NCI-H2107 treated with DMSO at 0.1 percent for 48 hours (cell line): ENCODE results near the gene TRAF1.

Experiments
- DNase-seq: peaks from one replicate; lab custom pipeline; 2025; ENCODE audit not compliant: unreplicated experiment; lab: John Stamatoyannopoulos, UW

The TRAF1 gene

DNA sequence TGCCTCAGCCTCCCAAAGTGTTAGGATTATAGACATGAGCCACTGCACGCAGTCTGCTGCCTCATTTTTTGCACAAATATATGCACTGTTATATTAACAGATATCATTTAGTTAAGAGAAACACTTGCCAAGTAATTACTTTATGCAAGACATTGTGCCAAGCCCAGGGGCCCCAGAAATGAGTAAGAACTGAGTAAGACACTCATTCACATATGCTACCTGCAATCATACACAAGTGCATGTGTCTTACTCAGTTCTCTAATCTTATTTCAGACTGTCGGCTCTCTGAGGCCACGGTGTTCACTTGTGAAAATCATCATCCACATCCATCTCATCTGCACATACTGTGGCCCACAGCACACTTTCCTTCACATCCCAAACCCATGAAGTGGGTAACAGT, 16.0 kb downstream of the TRAF1 start:
- no peak for DNase-seq

GRCh38 chr9:120909904-120910303, 16.7 kb downstream of the TRAF1 start:
- no peak for DNase-seq

DNA sequence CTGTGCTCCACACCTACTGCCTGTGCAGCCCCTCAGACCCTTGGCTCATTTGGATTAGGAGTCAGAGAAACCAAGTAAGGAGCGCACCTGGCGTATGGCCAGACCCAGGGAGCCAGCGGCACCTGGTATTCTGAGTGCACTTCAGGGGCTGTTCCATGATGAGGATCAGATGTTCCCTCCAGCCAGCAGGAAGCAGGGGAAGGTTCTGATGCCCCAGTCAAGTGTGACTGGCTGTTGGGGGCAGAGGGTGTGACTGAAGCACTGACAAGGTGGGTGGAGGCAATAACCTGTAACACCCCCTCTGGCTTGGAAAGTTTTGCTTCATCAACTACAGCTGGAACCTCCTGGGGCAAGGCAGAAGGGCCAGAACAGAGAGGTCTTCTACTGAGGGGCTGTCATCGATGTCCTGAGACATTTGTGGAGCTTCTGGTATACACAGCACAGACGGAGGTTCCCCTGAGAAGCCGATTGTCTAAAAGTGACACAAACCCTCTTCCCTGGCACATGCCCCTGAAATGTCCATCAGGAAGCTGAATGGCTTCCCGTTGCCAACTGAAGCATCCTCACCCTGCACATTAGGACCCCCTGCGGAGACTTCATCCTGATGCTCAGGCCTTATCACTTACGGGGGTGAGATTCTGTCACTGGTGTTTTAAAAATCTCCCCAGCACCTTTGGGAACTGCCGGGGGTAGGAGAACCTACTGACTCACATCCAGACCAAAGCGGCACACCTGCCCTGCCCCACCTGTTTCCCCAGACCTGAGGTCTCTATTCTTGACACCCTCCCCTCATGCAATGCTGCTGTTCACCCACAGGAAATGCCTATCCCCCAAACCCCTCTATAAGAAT, 21.1 kb downstream of the TRAF1 start:
- DNase-seq, result no peak

GRCh38 chr9:120904978-120905301, 21.7 kb downstream of the TRAF1 start:
- no peak for DNase-seq

DNA sequence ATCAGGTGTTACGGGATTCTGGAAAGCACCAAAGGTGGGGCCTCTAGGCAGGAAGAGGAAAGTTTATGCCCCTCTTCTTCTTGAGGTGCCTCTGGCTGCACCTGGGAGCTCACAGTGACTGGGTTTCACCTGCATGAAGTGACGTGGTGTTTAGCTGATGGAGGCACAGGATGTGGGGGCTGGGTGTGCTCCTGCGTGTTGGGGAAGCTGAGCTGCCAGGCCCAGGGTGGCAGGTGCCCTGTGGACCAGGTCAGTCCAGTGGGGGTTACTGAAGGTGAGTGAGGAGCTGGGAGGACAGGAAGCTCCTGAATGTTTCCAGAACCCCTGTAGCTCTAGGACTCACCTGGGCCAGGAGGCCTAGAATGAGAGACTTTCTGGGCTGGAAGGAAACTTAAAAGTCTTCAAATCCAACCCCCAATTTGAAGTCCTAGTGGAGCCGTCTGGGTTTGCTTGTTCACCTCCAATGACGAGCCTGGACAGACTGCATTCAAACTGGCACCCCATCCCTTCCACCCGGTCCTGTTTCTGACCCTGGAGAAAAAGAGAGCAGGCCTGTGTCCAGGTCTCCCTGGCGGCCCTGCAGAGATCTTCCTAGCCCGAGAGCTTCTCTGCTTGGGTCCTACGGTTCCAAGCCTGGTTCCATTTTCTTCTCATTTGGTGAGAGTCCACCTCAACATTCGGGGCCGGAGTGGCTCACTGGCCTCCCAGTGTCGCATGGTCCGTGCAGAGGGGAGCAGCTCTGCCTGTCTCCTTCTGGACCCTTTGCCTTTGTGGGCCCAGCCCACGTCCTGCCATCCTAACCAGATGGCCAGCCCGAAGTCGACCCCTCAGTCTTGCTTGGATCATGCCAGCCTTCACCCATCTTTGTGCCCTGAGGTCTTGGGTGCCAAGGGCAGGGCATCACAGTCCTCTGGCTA, 22.3 kb downstream of the TRAF1 start:
- no peak for DNase-seq

GRCh38 chr9:120902569-120903535, 23.7 kb downstream of the TRAF1 start:
- DNase-seq, result no peak

DNA sequence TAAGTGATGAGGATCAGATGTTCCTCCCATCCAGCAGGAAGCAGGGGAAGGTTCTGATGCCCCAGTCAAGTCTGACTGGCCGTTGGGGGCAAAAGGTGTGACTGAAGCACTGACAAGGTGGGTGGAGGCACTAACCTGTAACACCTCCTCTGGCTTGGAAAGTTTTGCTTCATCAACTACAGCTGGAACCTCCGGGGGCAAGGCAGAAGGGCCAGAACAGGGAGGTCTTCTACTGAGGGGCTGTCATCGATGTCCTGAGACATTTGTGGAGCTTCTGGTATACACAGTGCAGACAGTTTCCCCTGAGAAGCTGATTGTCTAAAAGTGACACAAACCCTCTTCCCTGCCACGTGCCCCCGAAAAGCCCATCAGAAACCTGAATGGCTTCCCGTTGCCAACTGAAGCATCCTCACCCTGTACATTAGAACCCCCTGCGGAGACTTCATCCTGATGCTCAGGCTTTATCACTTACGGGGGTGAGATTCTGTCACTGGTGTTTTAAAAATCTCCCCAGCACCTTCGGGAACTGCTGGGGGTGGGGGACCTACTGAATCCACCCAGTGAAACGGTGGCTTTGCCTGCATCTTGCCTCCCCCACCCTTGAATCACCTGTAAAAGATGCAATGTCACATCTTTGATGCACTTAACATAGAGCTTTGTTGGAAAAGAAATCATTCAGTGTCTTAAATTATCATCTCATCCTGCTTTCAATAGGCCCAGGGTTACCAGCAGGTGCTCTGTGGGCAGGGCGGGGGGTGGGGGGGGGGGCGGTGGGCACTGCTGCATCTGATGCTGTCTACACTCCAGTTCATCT, 24.6 kb downstream of the TRAF1 start:
- DNase-seq, result peak; percentile 41

- no peak for DNase-seq
Observed at GRCh38 chr9:120900824-120901223, 25.8 kb downstream of the TRAF1 start.

- DNase-seq, result no peak
Observed at GRCh38 chr9:120899490-120900068, 27.0 kb downstream of the TRAF1 start.

DNA sequence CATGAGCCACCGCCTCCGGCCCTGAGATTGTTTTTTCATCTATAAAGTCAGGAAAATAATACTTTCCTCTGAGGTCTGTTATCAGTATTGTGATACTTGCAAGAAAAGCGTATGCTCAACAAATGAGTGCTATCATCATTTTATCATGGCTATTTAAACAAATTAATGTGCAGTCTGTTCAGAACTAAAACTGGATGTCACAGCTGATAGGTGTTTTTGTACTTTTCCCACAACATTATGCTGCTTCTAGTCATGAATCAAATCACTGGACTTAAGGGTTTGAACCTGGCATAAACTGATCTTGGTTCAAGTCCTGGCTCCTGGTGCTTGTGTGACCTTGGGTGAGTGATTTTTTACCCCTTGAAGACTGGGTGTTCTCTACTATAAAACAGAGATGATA, 28.2 kb downstream of the TRAF1 start:
- DNase-seq, result no peak

GRCh38 chr9:120895951-120896350, 30.6 kb downstream of the TRAF1 start:
- no peak for DNase-seq

DNA sequence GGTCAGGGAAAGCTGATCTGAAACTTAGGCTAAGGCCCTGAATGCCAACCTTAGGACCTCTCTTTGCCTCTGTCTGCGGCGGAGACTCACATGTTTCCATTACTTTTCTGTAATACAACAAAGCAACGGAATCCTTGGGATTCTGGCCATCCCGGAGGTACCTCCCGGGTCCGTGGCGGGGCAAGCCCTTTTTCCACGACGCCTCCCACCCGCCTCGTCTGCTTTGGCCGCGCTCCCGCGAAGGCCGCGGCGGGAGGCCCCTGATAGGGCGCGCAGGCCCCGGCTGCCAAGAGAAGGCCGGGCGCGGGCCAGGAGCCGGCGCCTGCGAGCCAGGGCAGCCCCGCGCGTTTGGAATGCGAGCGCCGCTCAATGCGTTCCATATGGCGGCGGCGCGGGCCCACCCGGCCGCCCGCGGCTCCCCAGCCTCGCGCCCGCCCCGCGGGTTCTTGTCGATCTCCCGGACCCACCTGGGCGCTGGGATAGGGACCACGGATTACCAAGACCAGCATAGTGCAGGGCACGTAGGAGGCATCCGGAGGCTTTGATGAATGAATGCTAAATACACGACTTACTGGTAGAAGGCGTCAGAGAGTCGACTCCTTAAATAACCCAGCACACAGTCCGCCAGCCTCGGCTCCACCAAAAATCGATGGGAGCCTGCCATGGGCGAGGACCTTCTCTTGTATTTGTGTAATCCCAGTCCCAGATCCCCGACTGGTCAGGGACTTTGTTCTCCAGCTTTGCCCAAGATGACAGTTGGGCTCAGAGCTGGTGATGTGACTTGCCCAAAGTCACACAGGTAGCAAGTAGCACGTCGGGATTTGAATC, 32.1 kb downstream of the TRAF1 start:
- no peak for DNase-seq

DNA sequence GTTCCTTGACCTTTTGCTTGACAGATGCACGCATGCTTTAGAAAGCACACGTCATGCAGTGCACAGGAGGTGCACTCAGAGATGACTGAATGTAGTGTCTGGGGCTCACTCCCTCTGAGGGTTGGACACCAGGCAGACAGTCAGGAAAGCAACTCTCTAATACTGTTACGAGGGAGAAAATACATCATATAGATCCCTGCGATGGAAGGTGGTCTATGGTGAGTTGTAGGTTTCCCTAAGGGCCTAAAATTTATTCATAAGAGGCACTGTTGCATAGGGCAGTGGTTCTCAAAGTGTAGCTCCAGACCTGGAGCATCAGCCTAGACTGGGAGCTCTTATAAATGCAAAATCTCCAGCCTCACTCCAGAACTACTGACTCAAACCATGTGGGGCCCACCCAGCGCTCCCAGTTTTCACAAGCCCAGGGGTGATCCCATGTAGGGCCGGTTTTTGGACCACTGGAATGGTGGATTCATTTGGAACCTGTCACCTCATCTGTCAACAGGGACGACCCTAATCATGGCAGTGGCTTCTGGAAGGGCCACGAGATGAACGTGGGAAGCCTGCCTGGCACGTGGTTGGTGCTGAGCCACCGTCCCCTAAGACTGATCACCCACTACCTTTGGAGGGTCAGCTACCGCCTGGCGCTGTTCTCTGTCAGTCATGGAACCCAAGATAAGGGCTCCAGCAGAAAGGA, 32.8 kb downstream of the TRAF1 start:
- no peak for DNase-seq

- peak; percentile 95 for DNase-seq
Observed at GRCh38 chr9:120892748-120893610, 33.6 kb downstream of the TRAF1 start.

- peak; percentile 61 for DNase-seq
Observed at GRCh38 chr9:120891884-120892747, 34.5 kb downstream of the TRAF1 start.

- no peak for DNase-seq
Observed at GRCh38 chr9:120891245-120891883, 35.2 kb downstream of the TRAF1 start.
